HG02642 (cell line): ENCODE measurements around the gene ACTR1A.
"Not testable (repeated sequence)": the region's sequence is repeated elsewhere in the genome, so short reads cannot be mapped to it uniquely, and the experiment has no call there.

Experiments
- ATAC-seq: cut with Tn5 transposase; IDR thresholded peaks from one replicate; pipeline ENCODE4 v1.9.1; 2021; ENCODE audit warnings: mild to moderate bottlenecking; ENCODE audit not compliant: unreplicated experiment, poor library complexity

ACTR1A gene

GRCh38 chr10:102502337-102503151 is at the start of gene ACTR1A:
Gene ACTR1A (minus strand): TSS chr10:102502712. CDS start chr10:102502647, 65 bp downstream.
- ATAC-seq = peak; percentile 55

DNA sequence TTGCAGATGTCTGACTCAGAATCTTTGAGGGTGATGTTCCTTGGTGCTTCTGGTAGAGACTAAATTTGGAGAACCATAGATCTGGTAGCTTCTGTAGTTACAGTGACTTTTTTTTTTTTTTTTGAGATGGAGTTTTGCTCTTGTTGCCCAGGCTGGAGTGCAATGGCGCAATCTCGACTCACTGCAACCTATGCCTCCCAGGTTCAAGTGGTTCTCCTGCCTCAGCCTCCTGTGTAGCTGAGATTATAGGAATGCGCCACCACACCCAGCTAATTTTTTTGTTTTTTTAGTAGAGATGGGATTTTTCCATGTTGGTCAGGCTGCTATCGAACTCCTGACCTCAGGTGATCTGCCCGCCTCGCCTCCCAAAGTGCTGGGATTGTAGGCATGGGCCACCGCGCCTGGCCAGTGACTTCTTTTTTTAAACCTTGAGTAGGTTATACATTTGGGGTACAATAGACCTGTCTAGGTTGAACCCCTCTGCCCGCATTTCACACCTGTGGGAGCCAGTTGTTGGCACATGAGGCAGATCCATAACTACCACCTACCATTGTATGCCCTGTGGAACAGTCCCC is 48.2 kb upstream of the ACTR1A start:
- no peak for ATAC-seq

GRCh38 chr10:102549549-102549948 is 47.0 kb upstream of the ACTR1A start:
- no peak for ATAC-seq

GRCh38 chr10:102546606-102547320 is 44.3 kb upstream of the ACTR1A start:
- ATAC-seq = no peak

DNA sequence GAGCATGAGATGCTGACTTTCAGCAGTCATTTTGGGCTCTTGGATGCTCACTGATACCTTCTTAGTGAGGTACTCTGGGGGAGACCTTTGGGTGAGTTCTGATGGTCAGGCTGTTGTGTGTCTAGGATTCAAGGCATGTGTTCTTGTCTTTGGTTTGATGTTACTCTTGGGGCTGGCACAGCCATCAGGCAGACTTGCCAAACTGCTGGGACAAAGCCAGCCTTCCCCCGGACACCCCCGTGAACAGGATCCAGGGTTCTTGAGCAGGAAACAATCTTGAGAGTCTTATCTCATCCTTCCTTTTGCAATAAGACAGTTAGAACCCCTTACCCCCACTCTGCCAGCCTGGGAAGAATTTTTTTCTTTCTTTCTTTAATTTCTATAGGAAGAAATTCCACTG is 43.5 kb upstream of the ACTR1A start:
- no peak for ATAC-seq

- ATAC-seq = no peak
These were observed 42.9 kb upstream of the ACTR1A start for GRCh38 chr10:102545265-102545871.

DNA sequence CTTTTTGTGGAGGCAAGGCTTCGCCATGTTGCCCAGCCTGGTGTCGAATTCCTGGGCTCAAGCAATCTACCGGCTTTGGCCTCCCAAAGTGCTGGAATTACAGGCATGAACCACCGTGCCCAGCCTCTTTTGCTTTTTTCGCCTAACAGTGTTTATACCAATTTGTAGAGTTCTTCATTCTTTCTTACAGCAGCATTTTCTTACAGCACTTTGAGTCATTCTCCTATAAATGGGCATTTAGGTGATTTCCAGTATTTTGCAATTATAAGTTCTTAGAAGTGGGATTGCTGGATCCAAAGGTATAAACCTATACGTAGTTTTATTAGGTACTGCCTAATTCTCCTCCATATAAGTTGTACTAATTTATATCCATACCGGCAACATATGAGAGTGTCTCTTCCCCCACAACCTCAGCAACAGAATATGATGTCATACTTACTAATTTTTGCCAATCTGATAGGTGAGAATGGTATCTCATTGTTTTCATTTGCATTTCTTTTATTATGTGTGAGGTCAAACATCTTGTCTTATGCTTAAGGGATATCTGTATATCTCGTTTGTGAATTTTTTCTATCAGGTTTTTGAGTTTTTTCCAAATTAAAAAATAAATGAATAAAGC is 40.4 kb upstream of the ACTR1A start:
- ATAC-seq = no peak

DNA sequence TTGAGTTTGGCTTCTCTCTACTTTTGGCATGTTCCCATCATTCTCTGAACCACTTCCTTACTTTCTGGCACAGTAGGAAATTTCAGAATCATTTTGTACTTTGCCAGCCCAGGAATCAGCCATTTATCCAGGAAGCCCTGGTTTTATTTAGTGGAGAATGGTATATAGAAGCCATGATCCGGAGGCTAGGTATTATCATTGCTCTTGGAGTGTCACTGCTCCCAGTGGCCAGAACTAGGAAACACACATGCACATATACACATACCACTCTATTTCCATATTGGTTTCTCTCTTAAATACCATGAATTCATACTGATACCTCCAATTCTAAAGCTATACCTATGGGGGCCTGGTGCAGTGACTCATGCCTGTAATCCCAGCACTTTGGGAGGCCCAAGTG is 37.5 kb upstream of the ACTR1A start:
- no peak for ATAC-seq

DNA sequence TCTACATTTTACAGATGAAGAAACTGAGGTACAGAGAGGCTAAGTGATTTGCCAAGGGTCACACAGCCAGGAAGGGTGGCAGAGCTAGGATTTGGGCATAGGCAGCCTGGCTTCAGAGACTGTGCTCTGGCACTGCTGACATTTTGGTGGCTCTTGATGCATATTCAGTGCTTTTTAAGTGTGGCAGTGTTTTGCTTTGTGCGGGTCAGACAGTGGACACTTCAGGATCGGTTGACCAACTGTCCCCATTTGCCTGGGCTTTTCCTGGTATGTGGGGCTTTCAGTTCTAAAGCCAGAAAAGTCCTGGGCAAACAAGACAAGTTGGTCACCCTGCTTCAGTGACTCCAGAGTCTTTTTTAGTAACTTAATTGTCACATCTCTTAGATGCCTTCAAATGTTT is 36.3 kb upstream of the ACTR1A start:
- ATAC-seq = no peak

DNA sequence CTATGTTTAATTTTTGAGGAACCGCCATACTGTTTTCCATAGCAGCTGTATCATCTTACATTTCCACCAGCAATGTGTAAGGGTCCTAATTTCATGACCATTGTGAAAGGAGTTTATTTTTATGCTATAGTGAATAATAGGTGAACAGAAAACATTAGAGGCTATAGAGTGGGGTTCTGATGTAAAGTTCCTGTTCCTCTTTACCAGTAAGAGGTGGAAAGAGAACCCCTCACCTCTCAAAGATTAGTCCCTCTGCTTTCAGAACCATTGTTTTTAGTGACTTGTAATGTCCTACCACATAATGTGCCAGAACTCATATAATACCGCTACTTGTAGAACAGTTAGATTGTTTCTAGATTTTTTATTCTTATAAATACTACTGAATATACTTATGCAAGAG is 35.4 kb upstream of the ACTR1A start:
- no peak for ATAC-seq

GRCh38 chr10:102537367-102537766 is 34.9 kb upstream of the ACTR1A start:
- ATAC-seq = no peak

DNA sequence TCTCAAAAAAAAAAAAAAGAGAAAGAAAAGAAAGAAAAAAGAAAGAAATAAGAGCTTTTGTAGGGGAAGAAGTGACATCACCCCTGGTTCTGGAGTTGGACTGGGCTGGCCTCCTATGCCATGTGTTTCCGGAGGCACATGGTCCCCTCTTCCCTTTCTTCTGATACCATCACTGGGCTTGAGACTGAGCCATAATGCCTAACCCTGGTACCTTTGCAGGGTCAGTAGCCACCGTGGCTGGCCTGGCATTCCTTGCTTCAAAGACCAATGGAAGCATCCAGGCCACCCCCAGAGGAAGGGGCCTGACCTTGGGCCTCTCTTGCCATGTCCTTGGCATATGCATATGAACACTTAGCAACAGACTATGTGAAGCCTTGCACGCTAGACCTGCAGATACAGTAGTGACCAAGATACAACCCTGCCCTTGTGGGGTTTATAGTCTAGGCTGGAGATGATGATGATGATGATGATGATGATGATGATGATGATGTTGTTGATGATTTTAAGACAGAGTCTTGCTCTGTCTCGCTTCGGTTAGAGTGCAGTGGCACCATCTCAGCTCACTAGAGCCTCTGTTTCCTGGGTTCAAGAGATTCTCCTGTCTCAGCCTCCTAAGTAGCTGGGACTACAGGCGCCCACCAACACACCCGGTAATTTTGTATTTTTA is 33.1 kb upstream of the ACTR1A start:
- ATAC-seq = no peak

- ATAC-seq = not testable (repeated sequence)
These were observed 32.5 kb upstream of the ACTR1A start for GRCh38 chr10:102534966-102535365.

DNA sequence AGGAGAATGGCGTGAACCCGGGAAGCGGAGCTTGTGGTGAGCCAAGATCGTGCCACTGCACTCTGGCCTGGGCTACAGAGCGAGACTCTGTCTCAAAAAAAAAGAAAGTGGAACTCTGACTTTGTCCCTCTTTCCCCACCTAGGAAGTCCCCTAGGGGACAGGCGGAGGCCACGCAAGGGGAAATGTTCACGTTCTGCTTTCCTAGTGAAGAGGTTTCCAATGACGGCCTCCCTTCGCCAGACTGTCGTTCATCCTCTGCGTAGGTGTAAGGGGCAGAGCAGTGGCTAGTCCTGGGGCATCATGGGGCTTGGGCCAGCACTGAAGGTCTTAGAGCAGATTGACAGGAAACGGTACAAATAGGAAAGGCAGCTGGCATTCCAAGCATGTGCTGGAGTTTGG is 31.8 kb upstream of the ACTR1A start:
- ATAC-seq = no peak

DNA sequence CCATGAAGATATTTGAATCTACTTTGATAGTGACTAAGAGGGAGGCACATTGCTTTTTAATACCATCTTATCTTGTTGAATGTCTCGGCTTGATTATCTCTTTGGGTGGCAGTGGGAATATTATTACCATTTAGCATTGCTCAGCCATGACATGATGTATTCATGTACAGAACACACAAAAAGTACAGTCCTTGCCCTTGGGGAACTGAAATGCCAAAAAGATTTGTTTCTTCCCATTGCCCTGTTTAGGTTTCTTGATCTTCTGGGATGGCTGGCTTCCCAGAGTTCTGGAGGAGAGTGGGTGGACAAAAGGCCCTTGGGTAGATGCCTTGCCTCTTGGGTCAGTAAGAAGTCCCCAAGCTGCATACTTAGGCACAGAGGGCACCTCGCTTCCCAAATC is 25.0 kb upstream of the ACTR1A start:
- ATAC-seq = no peak

DNA sequence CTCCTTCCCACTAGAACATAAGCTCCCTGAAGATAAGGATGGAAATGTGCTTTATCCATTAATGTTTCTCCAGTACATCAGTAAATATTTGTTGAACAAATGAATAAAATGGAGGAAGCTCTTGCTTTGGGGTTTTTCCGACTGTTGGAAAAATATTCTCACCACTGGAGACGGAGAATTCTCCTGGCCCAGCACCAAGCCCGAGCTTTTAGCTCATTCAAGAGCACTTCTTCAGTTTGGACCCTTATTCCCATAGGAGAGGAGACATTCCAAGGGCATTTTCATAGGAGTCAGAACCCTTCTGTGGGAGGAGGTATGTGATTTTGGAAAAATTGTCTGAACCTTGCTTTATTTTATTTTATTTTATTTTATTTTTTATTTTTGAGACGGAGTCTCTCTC is 22.2 kb upstream of the ACTR1A start:
- no peak for ATAC-seq

DNA sequence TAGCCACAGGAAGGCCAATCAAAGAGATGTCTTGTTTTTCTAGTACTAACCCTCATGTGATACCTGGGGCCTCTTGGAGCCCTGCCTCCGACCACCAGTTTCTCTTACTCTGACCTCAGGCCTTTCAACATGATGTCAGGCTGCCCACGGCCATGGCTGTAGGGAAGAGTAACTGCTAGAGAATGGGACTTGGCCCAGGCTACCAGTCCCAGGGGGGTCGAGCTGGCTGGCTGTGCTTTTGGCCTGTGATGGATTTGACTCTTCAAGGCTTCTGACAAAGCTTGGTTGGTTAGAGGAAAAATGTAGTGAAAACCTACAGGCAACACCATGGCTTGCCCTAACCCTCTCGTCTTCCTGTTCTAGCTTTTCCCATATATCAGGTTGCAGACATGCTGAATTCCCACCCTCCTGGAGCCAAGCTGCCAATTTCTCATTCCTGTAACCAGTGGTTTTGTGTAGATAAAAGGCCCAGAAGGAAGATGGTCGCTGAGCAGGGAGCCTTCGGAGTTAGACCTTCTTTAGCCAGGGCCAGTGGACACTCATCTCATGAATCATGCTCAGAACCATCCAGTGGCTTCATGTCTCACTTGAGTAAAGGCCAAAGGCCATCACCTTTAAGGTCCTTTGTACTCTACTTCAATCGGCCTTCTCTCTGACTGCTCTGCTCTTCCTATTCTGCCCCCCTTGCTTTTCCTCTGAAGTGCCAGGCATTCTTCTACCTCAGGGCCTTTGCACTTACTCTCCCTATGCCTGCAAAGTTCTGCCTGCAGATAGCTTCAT is 20.9 kb upstream of the ACTR1A start:
- ATAC-seq = no peak

DNA sequence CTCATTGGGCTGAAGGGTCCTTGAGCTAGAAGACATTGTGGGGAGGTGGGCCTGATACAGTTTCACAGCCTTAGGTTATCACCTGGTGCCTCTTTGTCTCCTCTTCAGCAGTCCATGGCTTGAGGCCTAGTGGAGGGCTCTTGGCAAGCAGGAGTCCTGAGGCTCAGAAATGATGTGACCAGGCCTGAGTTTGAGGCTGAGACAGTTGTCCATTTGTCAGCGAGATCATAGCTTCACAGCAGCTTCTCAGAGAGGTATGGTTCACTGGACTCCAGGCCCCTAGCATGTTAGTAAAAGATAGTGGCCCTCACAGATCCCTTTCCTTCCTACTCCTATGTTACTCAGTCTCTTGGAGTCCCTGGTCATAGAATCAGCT is 20.4 kb upstream of the ACTR1A start:
- no peak for ATAC-seq

DNA sequence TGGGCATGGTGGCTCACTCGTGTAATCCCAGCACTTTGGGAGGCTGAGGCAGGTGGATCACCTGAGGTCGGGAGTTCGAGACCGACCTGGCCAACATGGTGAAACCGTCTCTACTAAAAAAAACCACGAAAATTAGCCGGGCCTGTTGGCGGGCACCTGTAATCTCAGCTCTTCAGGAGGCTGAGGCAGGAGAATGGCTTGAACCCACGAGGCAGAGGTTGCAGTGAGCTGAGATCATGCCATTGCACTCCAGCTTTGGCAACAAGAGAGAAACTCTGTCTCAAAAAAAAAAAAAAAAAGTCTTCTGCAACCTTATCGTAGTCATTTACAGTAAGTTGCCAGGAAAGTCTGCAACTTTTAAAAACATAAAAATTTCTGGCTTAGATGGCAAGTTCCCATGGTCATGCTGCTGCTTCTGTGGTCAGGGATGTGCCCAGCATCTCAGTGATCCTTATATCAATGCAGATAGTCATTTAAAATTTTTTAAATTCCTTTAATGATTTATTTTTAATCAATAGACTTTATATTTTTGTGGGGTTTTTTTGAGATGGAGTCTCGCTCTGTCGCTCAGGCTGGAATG is 16.8 kb upstream of the ACTR1A start:
- no peak for ATAC-seq
